GM12878 (cell line): ENCODE results near the gene THAP5. TPM values are rescaled to one million over a fixed set of nuclear protein-coding genes. Genes with fewer than 3 reads are reported as not detected.
A peak's percentile ranks its signal among the peaks of the same experiment; 100 is the strongest.
"Not testable (repeated sequence)": the region's sequence is repeated elsewhere in the genome, so short reads cannot be mapped to it uniquely, and the experiment has no call there.

ENCODE experiments used
- ATAC-seq: fragments of 200-7000 bp; cut with Tn5 transposase; 3 replicates; pipeline ENCODE4 v1.9.1; 2020; ENCODE audit warnings: mild to moderate bottlenecking, moderate library complexity
- BruUV-seq: library from RNA; stranded (reverse); fragments of 400-500 nt; replicated peaks from 2 replicates; lab custom pipeline; 2021; lab: Mats Ljungman, UMichigan
- CTCF ChIA-PET: fragments of 300-600 bp; sonication (Branson Sonifier 250); formaldehyde crosslinking; extraction: SDS; loops from one replicate; lab custom pipeline; 2021; ENCODE audit warnings: inconsistent platforms; lab: Yijun Ruan, JAX
- POLR2A ChIA-PET: fragments of 350-600 bp; formaldehyde crosslinking; extraction: SDS; loops from one replicate; lab custom pipeline; 2021; ENCODE audit warnings: inconsistent platforms; lab: Charles Lee
- RAD21 ChIA-PET: fragments of 300-600 bp; sonication (Branson Sonifier 250); formaldehyde crosslinking; loops from one replicate; lab custom pipeline; 2023; ENCODE audit warnings: antibody characterized with exemption; ENCODE audit not compliant: unreplicated experiment; lab: Charles Lee
- SMC1A ChIA-PET: fragments of 300-600 bp; sonication (Branson Sonifier 250); formaldehyde crosslinking; loops from one replicate; lab custom pipeline; 2023; ENCODE audit not compliant: unreplicated experiment, uncharacterized antibody; lab: Charles Lee
- DNase-seq: peaks from one replicate; pipeline ENCODE4 v3.0.0-alpha.2; 2011; ENCODE audit warnings: low read depth, low spot score
- FAIRE-seq: peaks from 3 replicates; lab custom pipeline; 2011; peaks lifted over from hg19 to GRCh38; lab: Jason Lieb, UNC
- H2AFZ ChIP-seq: 2 replicates; pipeline ENCODE4 v1.6.0; 2011; ENCODE audit warnings: low read depth, low read length, control low read depth; ENCODE audit not compliant: control insufficient read depth
- H3K27ac ChIP-seq: 2 replicates; pipeline ENCODE4 v1.5.1; 2011; ENCODE audit warnings: control low read depth; ENCODE audit not compliant: control insufficient read depth, insufficient read depth
- H3K27me3 ChIP-seq, 2 experiments: replicated peaks in 1 of 2; 2 replicates each; pipeline versions ENCODE4 v1.6.0 to v1.6.1; 2011; ENCODE audit warnings: low read length in 1 of 2; ENCODE audit not compliant: control insufficient read depth in 2 of 2, insufficient read depth in 2 of 2
- H3K36me3 ChIP-seq, 2 experiments: 2 replicates each; pipeline ENCODE4 v1.5.1; 2011; ENCODE audit warnings: low read length in 1 of 2; ENCODE audit not compliant: control insufficient read depth in 2 of 2, insufficient read depth in 2 of 2
- H3K4me1 ChIP-seq: 2 replicates; pipeline ENCODE4 v1.6.1; 2011; ENCODE audit warnings: mild to moderate bottlenecking, low read length, moderate library complexity, mixed read lengths; ENCODE audit not compliant: control insufficient read depth, insufficient read depth
- H3K4me2 ChIP-seq: 2 replicates; pipeline ENCODE4 v1.6.0; 2011; ENCODE audit warnings: control low read depth; ENCODE audit not compliant: control insufficient read depth, insufficient read depth
- H3K4me3 ChIP-seq: fragments of 200-600 bp; sonication (generic); 2 replicates; pipeline ENCODE4 v1.5.1; 2016
- H3K79me2 ChIP-seq: 2 replicates; pipeline ENCODE4 v1.6.0; 2011; ENCODE audit warnings: low read length; ENCODE audit not compliant: control insufficient read depth, insufficient read depth
- H3K9ac ChIP-seq: 2 replicates; pipeline ENCODE4 v1.8.0; 2011; ENCODE audit warnings: low read length, control low read depth, mixed read lengths; ENCODE audit not compliant: control insufficient read depth, insufficient read depth
- H3K9me3 ChIP-seq: replicated peaks from 3 replicates; pipeline ENCODE4 v1.5.1; 2011; ENCODE audit warnings: mild to moderate bottlenecking, low read length; ENCODE audit not compliant: control insufficient read depth, insufficient read depth
- H4K20me1 ChIP-seq: 2 replicates; pipeline ENCODE4 v1.6.0; 2011; ENCODE audit not compliant: control insufficient read depth, insufficient read depth
- CBX5 ChIP-seq: sonication (generic); IDR thresholded peaks from 2 replicates; pipeline ENCODE4 v1.6.1; 2016; ENCODE audit warnings: low read depth, moderate library complexity, mild to moderate bottlenecking, inconsistent platforms
- WGBS: methylation state at CpG from one replicate; pipeline ENCODE4 v1.1.6; 2016; ENCODE audit warnings: low lambda C conversion rate; ENCODE audit not compliant: insufficient replicate concordance, insufficient coverage; ENCODE audit errors: missing lambda C conversion rate; 5-methylcytosine and 5-hydroxymethylcytosine counted together
- in situ Hi-C: fragments of 300-500 bp; cut with MboI; formaldehyde crosslinking; loops from 9 replicates; pipeline ENCODE4 v1.14.3; 2018; ENCODE audit warnings: mixed read lengths
- intact Hi-C: fragments of 100-400 bp; cut with micrococcal nuclease; formaldehyde crosslinking; loops from one replicate; pipeline ENCODE4 v1.14.2; 2022; ENCODE audit not compliant: unreplicated experiment
- polyA plus RNA-seq, 11 experiments: library from polyadenylated mRNA; depleted of rRNA in 4 of 11; unstranded in 6 of 11; stranded (reverse) in 5 of 11; fragments of >200 nt; fragmentation: Nextera tagmentation in 4 of 11; fragmentation: Illumina TruSeq in 1 of 11; extraction: Ambion mirVana in 4 of 11; extraction: Trizol in 1 of 11; gene quantifications; 1 replicate in 1 of 11; 2 replicates in 10 of 11; pipeline versions ENCODE4 v1.2.1 to v1.2.3, GENCODE V29; 2011 to 2016; ENCODE audit warnings: inconsistent platforms in 2 of 11, missing spikeins in 2 of 11, low read depth in 1 of 11
- total RNA-seq, 4 experiments: library from RNA; depleted of rRNA in 3 of 4; stranded (reverse); fragments of >200 nt in 3 of 4; fragmentation: Illumina TruSeq in 1 of 4; extraction: Trizol in 1 of 4; gene quantifications; 2 replicates each; pipeline versions ENCODE4 v1.2.1 to v1.2.3, GENCODE V29; 2013 to 2021

The THAP5 gene
- total and polyA plus RNA-seq, 10 of the 15 experiments (the other 5 are each of a cell fraction or from before 2014, with no cell fraction given), result 13.0 to 47.7 (median 24.2) TPM

GRCh38 chr7:108556665-108557064, 12.8 kb downstream of the THAP5 start:
- CTCF ChIA-PET, FAIRE-seq, BruUV-seq, RAD21 ChIA-PET, DNase-seq, H4K20me1 ChIP-seq, H3K4me3 ChIP-seq, H3K27ac ChIP-seq, intact Hi-C loops, H3K9ac ChIP-seq, H3K27me3 ChIP-seq, H3K79me2 ChIP-seq, H3K4me2 ChIP-seq, H2AFZ ChIP-seq, H3K4me1 ChIP-seq, H3K36me3 ChIP-seq, ATAC-seq, in situ Hi-C loops: not testable (repeated sequence)
- 0 out of 2 replicates have a peak, but pooled peaks have one; percentile 46 for TF ChIP-seq CBX5
- ChIA-PET SMC1A (interaction anchor here (0.9 to 1.5 kb wide), 2 partner anchors 10 to 33 kb away, joined by 3 to 4 read pairs; no protein-coding TSS in a partner anchor), POLR2A (interaction anchor here (1.0 kb wide), 1 partner anchor 17 kb away, joined by 3 read pairs; no protein-coding TSS in a partner anchor)
- H3K9me3 ChIP-seq, result peaks cover 12% of the 10 kb centered on the region; the same call in 2 of the 3 replicates

GRCh38 chr7:108548141-108548896, 21.2 kb downstream of the THAP5 start:
- in situ Hi-C loops, H3K9me3 ChIP-seq, H3K79me2 ChIP-seq, H2AFZ ChIP-seq, H3K27me3 ChIP-seq, H3K4me3 ChIP-seq, H3K4me2 ChIP-seq, DNase-seq, H3K27ac ChIP-seq, H4K20me1 ChIP-seq, BruUV-seq, intact Hi-C loops, FAIRE-seq, ATAC-seq, H3K36me3 ChIP-seq, H3K9ac ChIP-seq: not testable (repeated sequence)
- SMC1A ChIA-PET, result interaction anchor here (0.6 to 2.3 kb wide), 6 partner anchors 11 to 254 kb away, joined by 3 to 10 read pairs (median 4); no protein-coding TSS in a partner anchor
- POLR2A ChIA-PET, result interaction anchor here (0.6 to 1.7 kb wide), 2 partner anchors 10 to 21 kb away, joined by 3 to 4 read pairs; no protein-coding TSS in a partner anchor
- RAD21 ChIA-PET, result interaction anchor here (0.5 to 1.6 kb wide), 3 partner anchors 23 to 137 kb away, joined by 3 to 5 read pairs (median 4); partner anchors contain the start of gene PNPLA8
- peaks cover 11% of the 10 kb centered on the region for H3K4me1 ChIP-seq
- CTCF ChIA-PET, result interaction anchor here (1.2 to 1.6 kb wide), 2 partner anchors 18 to 21 kb away, joined by 3 read pairs; no protein-coding TSS in a partner anchor
- 98% methylated on average over 2 of the region's 2 CpGs for WGBS
